Prostate gland (tissue), 2 donors: Measurements from ENCODE around the gene NRSN2. TPM values are rescaled to one million over a fixed set of nuclear protein-coding genes. Genes with fewer than 3 reads are reported as not detected.
"Not testable (repeated sequence)": the region's sequence is repeated elsewhere in the genome, so short reads cannot be mapped to it uniquely, and the experiment has no call there.

Experiments
- DNase-seq: peaks from one replicate; pipeline ENCODE4 v3.0.0-alpha.2; 2019; ENCODE audit warnings: low spot score
- H3K27ac ChIP-seq, 2 donors: fragments of 200-600 bp; sonication (generic); 2 replicates each; pipeline ENCODE4 v1.5.1; 2017 to 2019
- H3K27me3 ChIP-seq: fragments of 200-600 bp; sonication (generic); replicated peaks from 2 replicates; pipeline ENCODE4 v1.5.1; 2019; ENCODE audit not compliant: insufficient read depth
- H3K36me3 ChIP-seq, 2 donors: fragments of 200-600 bp; sonication (generic); 1 replicate in 1 of 2; 2 replicates in 1 of 2; pipeline versions ENCODE4 v1.5.1 to v1.8.1; 2017 to 2019
- H3K4me1 ChIP-seq: fragments of 200-600 bp; sonication (generic); replicated peaks from 2 replicates; pipeline ENCODE4 v1.5.1; 2019
- H3K4me3 ChIP-seq, 2 donors: fragments of 200-600 bp; sonication (generic); 2 replicates each; pipeline ENCODE4 v1.5.1; 2017 to 2019
- H3K9me3 ChIP-seq: fragments of 200-600 bp; sonication (generic); 2 replicates; pipeline ENCODE4 v1.5.1; 2017
- CTCF ChIP-seq, 4 experiments: fragments of 200-600 bp in 2 of 4; fragments of 450-650 bp in 2 of 4; sonication (generic) in 2 of 4; IDR thresholded peaks; 1 replicate in 3 of 4; 2 replicates in 1 of 4; pipeline ENCODE4 v1.5.1; 2016 to 2019; ENCODE audit warnings: antibody characterized with exemption in 4 of 4, mild to moderate bottlenecking in 2 of 4, moderate library complexity in 2 of 4
- POLR2A ChIP-seq: fragments of 450-650 bp; IDR thresholded peaks from one replicate; pipeline ENCODE4 v1.6.1; 2016; ENCODE audit warnings: antibody characterized with exemption, mild to moderate bottlenecking
- POLR2AphosphoS5 ChIP-seq: sonication (generic); formaldehyde crosslinking; IDR thresholded peaks from one replicate; pipeline ENCODE4 v1.6.1; 2017; ENCODE audit warnings: antibody characterized with exemption
- WGBS: methylation state at CpG from one replicate; pipeline ENCODE4 v1.1.5; 2018; 5-methylcytosine and 5-hydroxymethylcytosine counted together
- intact Hi-C: fragments of 100-400 bp; cut with DNase I; formaldehyde crosslinking; loops from one replicate; pipeline ENCODE4 v1.14.2; 2022
- total RNA-seq, 2 donors: library from RNA; depleted of rRNA; stranded (reverse); fragments of >200 nt; gene quantifications; one replicate each; pipeline ENCODE4 v1.1.0, GENCODE V29; 2016

NRSN2 gene
- total RNA-seq, 2 donors from 2014 or later: 26.3 to 48.3 TPM

GRCh38 chr20:391041-391711 is 44.3 kb downstream of the NRSN2 start:
- H3K4me3 ChIP-seq: no peak overlapping the region
- H3K9me3 ChIP-seq: no peaks in the 10 kb centered on the region
- no peaks in the 10 kb centered on the region for H3K27me3 ChIP-seq
- TF ChIP-seq POLR2A (no peak), POLR2AphosphoS5 (no peak), CTCF (IDR thresholded peaks at IDR 0.05) (no peak)
- no peak overlapping the region for H3K27ac ChIP-seq
- H3K36me3 ChIP-seq: no peaks in the 10 kb centered on the region
- H3K4me1 ChIP-seq: no peaks in the 10 kb centered on the region
- 88% methylated on average over 29 of the region's 29 CpGs for WGBS
- DNase-seq: no peak
- intact Hi-C loops: no loop called here

GRCh38 chr20:393296-393695 is 46.4 kb downstream of the NRSN2 start:
- H3K4me3 ChIP-seq, intact Hi-C loops, H3K9me3 ChIP-seq, H3K36me3 ChIP-seq, H3K27ac ChIP-seq, DNase-seq, H3K27me3 ChIP-seq, H3K4me1 ChIP-seq: not testable (repeated sequence)
- WGBS: 97% methylated on average over 2 of the region's 2 CpGs

- TF ChIP-seq POLR2AphosphoS5: no peak
- TF ChIP-seq POLR2A: no peak
- intact Hi-C loops: no loop called here
- Histone ChIP-seq H3K4me3 (no peak overlapping the region), H3K27me3 (no peaks in the 10 kb centered on the region), H3K9me3 (no peaks in the 10 kb centered on the region), H3K27ac (peak overlapping the region; percentile 61 to 66), H3K4me1 (no peaks in the 10 kb centered on the region), H3K36me3 (no peaks in the 10 kb centered on the region)
- WGBS: 90% methylated on average over 24 of the region's 24 CpGs
- no peak for DNase-seq
Measured at GRCh38 chr20:396252-396618, 49.3 kb downstream of the NRSN2 start.

- DNase-seq: peak; percentile 47
- intact Hi-C loops: no loop called here
- H3K9me3 ChIP-seq: no peaks in the 10 kb centered on the region
Measured at GRCh38 chr20:396619-397431, 49.9 kb downstream of the NRSN2 start.

GRCh38 chr20:397432-398237 is 50.7 kb downstream of the NRSN2 start:
- Histone ChIP-seq H3K4me3 (no peak overlapping the region), H3K9me3 (no peaks in the 10 kb centered on the region), H3K4me1 (no peaks in the 10 kb centered on the region), H3K27ac (peak overlapping the region; percentile 61 to 66), H3K27me3 (no peaks in the 10 kb centered on the region), H3K36me3 (no peaks in the 10 kb centered on the region)
- 90% methylated on average over 5 of the region's 6 CpGs for WGBS
- no peak for TF ChIP-seq POLR2A
- no peak for TF ChIP-seq POLR2AphosphoS5
- TF ChIP-seq CTCF (IDR thresholded peaks at IDR 0.05): no peak
- no peak for DNase-seq
- intact Hi-C loops: no loop called here

More at GRCh38 chr20:396619-397431, 49.9 kb downstream of the NRSN2 start:
- H3K27me3 ChIP-seq: no peaks in the 10 kb centered on the region
- TF ChIP-seq POLR2AphosphoS5 (peak; percentile 58), CTCF (IDR thresholded peaks at IDR 0.05) (no peak), POLR2A (no peak)
- H3K27ac ChIP-seq: peak overlapping the region; percentile 61 to 66
- no peak overlapping the region for H3K4me3 ChIP-seq
- no peaks in the 10 kb centered on the region for H3K4me1 ChIP-seq
- no peaks in the 10 kb centered on the region for H3K36me3 ChIP-seq
- WGBS: 70% methylated on average over 4 of the region's 4 CpGs
